ENCODE data around the gene ZNF33A.

DNA sequence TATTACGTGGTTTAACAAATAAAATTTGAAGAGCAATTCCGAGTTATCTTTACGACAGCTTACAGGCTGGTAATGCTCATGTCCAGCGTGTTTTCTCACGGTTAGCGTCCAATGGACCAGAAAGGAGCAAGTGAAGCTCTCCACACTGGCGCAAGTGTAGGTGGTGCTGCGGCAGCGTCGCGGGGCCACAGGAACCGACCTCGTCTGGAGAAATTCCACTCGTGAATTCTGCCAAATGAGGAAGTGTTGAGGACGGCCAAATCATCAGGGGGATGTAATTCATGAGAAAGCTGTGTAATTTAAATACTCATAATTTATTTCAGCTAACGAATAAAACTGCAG lies 83.3 kb downstream of the ZNF33A start:
- no peak for TF ChIP-seq CTCF (IDR thresholded peaks at IDR 0.05)
- TF ChIP-seq EP300 (IDR thresholded peaks at IDR 0.05): no peak
